Spleen (tissue), 11 donors: ENCODE results near the gene SERPINC1. TPM values are rescaled to one million over a fixed set of nuclear protein-coding genes. Genes with fewer than 3 reads are reported as not detected.
A peak's percentile ranks its signal among the peaks of the same experiment; 100 is the strongest.

Experiments
- DNase-seq: peaks from one replicate; pipeline ENCODE4 v3.0.0-alpha.2; 2020
- H3K27ac ChIP-seq, 8 donors: fragments of 200-600 bp; sonication (generic) in 7 of 8; 1 replicate in 4 of 8; 2 replicates in 4 of 8; pipeline versions ENCODE4 v1.5.0 to v1.8.0; 2016 to 2021; ENCODE audit warnings: inconsistent platforms in 4 of 8, mild to moderate bottlenecking in 4 of 8, moderate library complexity in 1 of 8
- H3K27me3 ChIP-seq, 7 donors: fragments of 200-600 bp; sonication (generic) in 6 of 7; replicated peaks in 1 of 7; 1 replicate in 4 of 7; 2 replicates in 3 of 7; pipeline versions ENCODE4 v1.5.0 to v1.8.0; 2016 to 2021; ENCODE audit warnings: inconsistent platforms in 3 of 7, mild to moderate bottlenecking in 1 of 7
- H3K36me3 ChIP-seq, 6 donors: fragments of 200-600 bp; sonication (generic) in 5 of 6; 1 replicate in 4 of 6; 2 replicates in 2 of 6; pipeline versions ENCODE4 v1.5.0 to v1.8.0; 2016 to 2021; ENCODE audit warnings: inconsistent platforms in 2 of 6
- H3K4me1 ChIP-seq, 6 donors: fragments of 200-600 bp; sonication (generic) in 5 of 6; 1 replicate in 3 of 6; 2 replicates in 3 of 6; pipeline versions ENCODE4 v1.5.0 to v1.8.0; 2016 to 2021; ENCODE audit warnings: inconsistent platforms in 3 of 6
- H3K4me3 ChIP-seq, 8 donors: fragments of 200-600 bp; sonication (generic) in 7 of 8; 1 replicate in 4 of 8; 2 replicates in 4 of 8; pipeline versions ENCODE4 v1.5.0 to v1.8.0; 2016 to 2021; ENCODE audit warnings: inconsistent platforms in 4 of 8, mild to moderate bottlenecking in 4 of 8, moderate library complexity in 2 of 8
- H3K9me3 ChIP-seq, 8 donors: fragments of 200-600 bp; sonication (generic) in 7 of 8; 1 replicate in 4 of 8; 2 replicates in 4 of 8; pipeline versions ENCODE4 v1.5.0 to v1.8.0; 2016 to 2021; ENCODE audit warnings: inconsistent platforms in 4 of 8
- CTCF ChIP-seq, 11 experiments: fragments of 200-600 bp in 7 of 11; fragments of 450-650 bp in 4 of 11; sonication (generic) in 4 of 11; IDR thresholded peaks in 8 of 11; conservative IDR thresholded peaks in 3 of 11; 1 replicate in 7 of 11; 2 replicates in 4 of 11; pipeline versions ENCODE4 v1.4.0 to v1.8.0; 2016 to 2021; ENCODE audit warnings: antibody characterized with exemption in 11 of 11, inconsistent platforms in 4 of 11, mild to moderate bottlenecking in 1 of 11
- POLR2A ChIP-seq, 3 donors: fragments of 450-650 bp; IDR thresholded peaks; one replicate each; pipeline ENCODE4 v1.5.1; 2017; ENCODE audit warnings: antibody characterized with exemption in 3 of 3, mild to moderate bottlenecking in 1 of 3
- POLR2AphosphoS5 ChIP-seq, 3 donors: sonication (generic); formaldehyde crosslinking; IDR thresholded peaks; one replicate each; pipeline ENCODE4 v1.5.1; 2017; ENCODE audit warnings: antibody characterized with exemption in 3 of 3
- WGBS, 5 donors: extraction: QIAGEN DNeasy Blood & Tissue Kit in 3 of 5; methylation state at CpG; one replicate each; pipeline versions ENCODE4 v1.1.5 to v1.1.7; 2013 to 2018; 5-methylcytosine and 5-hydroxymethylcytosine counted together
- intact Hi-C: fragments of 100-400 bp; cut with DNase I; formaldehyde crosslinking; loops from one replicate; pipeline ENCODE4 v1.15.0; 2023; ENCODE audit warnings: low total_unique reads
- polyA plus RNA-seq, 3 donors: library from polyadenylated mRNA; stranded (reverse); fragments of 200-250 nt; gene quantifications; one replicate each; pipeline ENCODE4 v1.2.1, GENCODE V29; 2013
- total RNA-seq, 7 donors: library from RNA; depleted of rRNA in 3 of 7; stranded (reverse); fragments of >200 nt in 3 of 7; fragmentation: NEBNext Ultra II Directional in 4 of 7; extraction: Animal tissue kit (Norgen Biotek cat#: 25700) in 4 of 7; gene quantifications; one replicate each; pipeline versions ENCODE4 v1.1.0 to v1.2.1, GENCODE V29; 2016 to 2021
- donor health status: healthy with polysubstance abuse.
- donor health status: DM: no; HTN: no; CAD: no; lungs with moderate emphysema.
- donor health status: DM: no; HTN: no; CAD: no.
- donor health status: Bipolar disorder and iron deficiency.
- donor health status: healthy.
- donor health status: DM: no; HTN: no; CAD: no.
- donor health status: DM: yes; HTN: yes; CAD: no.

SERPINC1 gene
- total and polyA plus RNA-seq, 10 donors, result 0.10 to 0.49 (median 0.17) TPM; not detected in 6

- TF ChIP-seq CTCF (IDR thresholded peaks at IDR 0.05 in 8 of 11, conservative IDR thresholded peaks at IDR 0.05 in 3 of 11) (no peak), POLR2A (IDR thresholded peaks at IDR 0.05) (peak in 1 of 3 donors; percentile 33), POLR2AphosphoS5 (IDR thresholded peaks at IDR 0.05) (peak in 2 of 3 donors; percentile 4 to 90)
- Histone ChIP-seq H3K4me3 (peak within 1 kb of the TSS; percentile 75 to 95 (median 84)), H3K27me3 (no peaks in the 10 kb centered on the region), H3K27ac (peak within 1 kb of the TSS; percentile 97 to 99 (median 98)), H3K9me3 (no peaks in the 10 kb centered on the region), H3K4me1 (peaks cover 51 to 91% (median 71%) of the 10 kb centered on the region in 6 donors), H3K36me3 (peaks cover 0 to 51% (median 31%) of the 10 kb centered on the region in 6 donors)
- peak; percentile 97 for DNase-seq
- 0 to 1% (median 1%) methylated on average over 41 to 53 of the region's 53 CpGs for WGBS, 5 donors
- intact Hi-C loops, result loop anchor here (10.0 kb wide), 1 partner anchor 66 kb away; no protein-coding TSS in a partner anchor
Observed at GRCh38 chr1:173868266-173869020, 48.7 kb downstream of the SERPINC1 start, which contains the start of gene ZBTB37. Gene ZBTB37, plus strand, starts transcription at chr1:173868380. Its CDS starts 1,846 bp downstream, at chr1:173870226.

GRCh38 chr1:173867753-173868265, 49.3 kb downstream of the SERPINC1 start, which contains the start of gene GAS5:
Gene GAS5, minus strand, starts transcription at chr1:173867989.
- peak; percentile 100 for DNase-seq
- Histone ChIP-seq H3K36me3 (peaks cover 0 to 53% (median 36%) of the 10 kb centered on the region in 6 donors), H3K4me3 (peak within 1 kb of the TSS; percentile 75 to 95 (median 84)), H3K27ac (peak within 1 kb of the TSS; percentile 97 to 99 (median 98)), H3K9me3 (no peaks in the 10 kb centered on the region), H3K4me1 (peaks cover 51 to 91% (median 71%) of the 10 kb centered on the region in 6 donors), H3K27me3 (no peaks in the 10 kb centered on the region)
- intact Hi-C loops, result loop anchor here (10.0 kb wide), 1 partner anchor 67 kb away; no protein-coding TSS in a partner anchor
- WGBS, 5 donors, result 0 to 2% (median 1%) methylated on average over 28 to 30 of the region's 30 CpGs
- peak; percentile 58 to 96 (median 89) for TF ChIP-seq POLR2A (IDR thresholded peaks at IDR 0.05)
- TF ChIP-seq POLR2AphosphoS5 (IDR thresholded peaks at IDR 0.05), result peak; percentile 90 to 99 (median 96)
- TF ChIP-seq CTCF (IDR thresholded peaks at IDR 0.05 in 8 of 11, conservative IDR thresholded peaks at IDR 0.05 in 3 of 11), result peak in 2 of 11 experiments; percentile 6 to 29

- Histone ChIP-seq H3K36me3 (peaks cover 0 to 59% (median 42%) of the 10 kb centered on the region in 6 donors), H3K27ac (peak overlapping the region; percentile 97 to 99 (median 98)), H3K9me3 (no peaks in the 10 kb centered on the region), H3K27me3 (no peaks in the 10 kb centered on the region), H3K4me1 (peaks cover 49 to 87% (median 68%) of the 10 kb centered on the region in 6 donors), H3K4me3 (peak overlapping the region; percentile 75 to 95 (median 84))
- peak; percentile 85 for DNase-seq
- WGBS, 5 donors, result 2 to 3% (median 3%) methylated on average over 32 of the region's 32 CpGs
- TF ChIP-seq CTCF (IDR thresholded peaks at IDR 0.05 in 8 of 11, conservative IDR thresholded peaks at IDR 0.05 in 3 of 11), result no peak
- no peak for TF ChIP-seq POLR2A (IDR thresholded peaks at IDR 0.05)
- no peak for TF ChIP-seq POLR2AphosphoS5 (IDR thresholded peaks at IDR 0.05)
- intact Hi-C loops, result loop anchor here (10.0 kb wide), 1 partner anchor 68 kb away; no protein-coding TSS in a partner anchor
Observed at GRCh38 chr1:173867141-173867752, 49.9 kb downstream of the SERPINC1 start.
